ENCODE measurements around the gene ERVH48-1.

ERVH48-1 gene

GRCh38 chr21:42868196-42868595 lies 57.2 kb downstream of the ERVH48-1 start:
- H3K9me3 ChIP-seq (ENCODE audit: severe bottlenecking): no peaks in the 10 kb centered on the region
- H3K27ac ChIP-seq (ENCODE audit: poor library complexity, severe bottlenecking): no peak overlapping the region
- H3K36me3 ChIP-seq (ENCODE audit: low read depth): peaks cover 83% of the 10 kb centered on the region

More at GRCh38 chr21:42868196-42868595, 57.2 kb downstream of the ERVH48-1 start:
- TF ChIP-seq CTCF (IDR thresholded peaks at IDR 0.05; ENCODE audit: poor library complexity, severe bottlenecking): no peak
- DNase-seq (ENCODE audit: low spot score): no peak
- Histone ChIP-seq H3K4me3 (ENCODE audit: severe bottlenecking) (no peak overlapping the region), H3K27me3 (ENCODE audit: insufficient read depth, poor library complexity, severe bottlenecking) (no peaks in the 10 kb centered on the region), H3K4me1 (ENCODE audit: insufficient read depth, poor library complexity, severe bottlenecking) (no peaks in the 10 kb centered on the region)
- no peak for ATAC-seq (ENCODE audit: low read depth)

Measured in RWPE2 (cell line).